ENCODE measurements around the gene ZNF501. TPM values are rescaled to one million over a fixed set of nuclear protein-coding genes. Genes with fewer than 3 reads are reported as not detected.
A peak's percentile ranks its signal among the peaks of the same experiment; 100 is the strongest.

ZNF501 gene
- total and polyA plus RNA-seq, 2 of the 13 experiments (the other 11 are each of a cell fraction or from before 2014, with no cell fraction given) = 2.4 to 2.8 TPM

GRCh38 chr3:44761424-44762169 is 32.2 kb downstream of the ZNF501 start, which contains the start of the genes KIAA1143 and KIF15 (continued):
- TF ChIP-seq MAZ (IDR thresholded peaks at IDR 0.05; ENCODE audit: borderline replicate concordance, low read depth, low read length) (no peak), MAZ (CRISPR knock-in tag; IDR thresholded peaks at IDR 0.05; ENCODE audit: low read depth) (peak; percentile 26), BCL3 (CRISPR knock-in tag; IDR thresholded peaks at IDR 0.05) (peak; percentile 70; the same call in 1 of the 2 replicates), ASH2L (IDR thresholded peaks at IDR 0.05; ENCODE audit: insufficient read length, low read depth, low read length) (peak; percentile 90), NBN (conservative IDR thresholded peaks at IDR 0.05) (no peak), DPF2 (CRISPR knock-in tag; IDR thresholded peaks at IDR 0.05; ENCODE audit: borderline replicate concordance, low read depth) (no peak), ZFP37 (CRISPR knock-in tag; IDR thresholded peaks at IDR 0.05; ENCODE audit: borderline replicate concordance) (no peak), HIC2 (CRISPR knock-in tag; IDR thresholded peaks at IDR 0.05; ENCODE audit: low read depth) (no peak), ZNF354B (CRISPR knock-in tag; IDR thresholded peaks at IDR 0.05) (0 out of 2 replicates have a peak, but pooled peaks have one; percentile 13), ZMYM2 (CRISPR knock-in tag; IDR thresholded peaks at IDR 0.05) (0 out of 2 replicates have a peak, but pooled peaks have one; percentile 42), ZNF350 (CRISPR knock-in tag; IDR thresholded peaks at IDR 0.05; ENCODE audit: borderline replicate concordance, low read depth) (peak; percentile 93), ZFP41 (CRISPR knock-in tag; IDR thresholded peaks at IDR 0.05; ENCODE audit: borderline replicate concordance) (0 out of 2 replicates have a peak, but pooled peaks have one; percentile 61), KLF16 (CRISPR knock-in tag; IDR thresholded peaks at IDR 0.05) (peak in 1 of 2 experiments; percentile 98; a peak in 2 of 4 replicates), ZNF75D (CRISPR knock-in tag; IDR thresholded peaks at IDR 0.05; ENCODE audit: borderline replicate concordance) (no peak), MXD1 (CRISPR knock-in tag; IDR thresholded peaks at IDR 0.05) (peak; percentile 54; the same call in 1 of the 2 replicates), HOMEZ (CRISPR knock-in tag; IDR thresholded peaks at IDR 0.05; ENCODE audit: low read depth) (no peak; the same call in none of the 2 replicates), EEA1 (CRISPR knock-in tag; IDR thresholded peaks at IDR 0.05; ENCODE audit: borderline replicate concordance) (0 out of 2 replicates have a peak, but pooled peaks have one; percentile 40), ZKSCAN1 (IDR thresholded peaks at IDR 0.05; ENCODE audit: low read length) (no peak), ZBED4 (CRISPR knock-in tag; IDR thresholded peaks at IDR 0.05; ENCODE audit: borderline replicate concordance) (peak; percentile 97)

All from HepG2 (cell line).